Effector memory CD8-positive, alpha-beta T cell (primary cell): ENCODE data around the gene WNT9A.
"Not testable (repeated sequence)": the region's sequence is repeated elsewhere in the genome, so short reads cannot be mapped to it uniquely, and the experiment has no call there.

Experiments
- ATAC-seq: fragments of 150-1000 bp; cut with Tn5 transposase; replicated peaks from 2 replicates; pipeline ENCODE4 v1.10.0; 2021; ENCODE audit warnings: mild to moderate bottlenecking, moderate library complexity
- DNase-seq, 3 experiments: peaks; one replicate each; pipeline ENCODE4 v3.0.0; 2021
- H3K27ac Mint-ChIP-seq, 2 donors: one replicate each; pipeline ENCODE4 v1.8.0; 2022; ENCODE audit warnings: mild to moderate bottlenecking in 2 of 2, mixed read lengths in 2 of 2, moderate library complexity in 2 of 2
- H3K27me3 Mint-ChIP-seq, 2 donors: one replicate each; pipeline ENCODE4 v1.8.0; 2022; ENCODE audit warnings: mixed read lengths in 2 of 2
- H3K36me3 Mint-ChIP-seq: one replicate; pipeline ENCODE4 v1.8.0; 2022; ENCODE audit warnings: mild to moderate bottlenecking, moderate library complexity, mixed read lengths; ENCODE audit not compliant: insufficient read depth
- H3K4me1 Mint-ChIP-seq, 2 donors: one replicate each; pipeline ENCODE4 v1.8.0; 2022; ENCODE audit warnings: low read depth in 2 of 2, mixed read lengths in 2 of 2
- H3K4me3 Mint-ChIP-seq, 2 donors: one replicate each; pipeline ENCODE4 v1.8.0; 2022; ENCODE audit warnings: mild to moderate bottlenecking in 2 of 2, mixed read lengths in 2 of 2, moderate library complexity in 2 of 2
- H3K9me3 Mint-ChIP-seq, 2 donors: one replicate each; pipeline ENCODE4 v1.8.0; 2022; ENCODE audit warnings: mixed read lengths in 2 of 2

WNT9A gene

DNA sequence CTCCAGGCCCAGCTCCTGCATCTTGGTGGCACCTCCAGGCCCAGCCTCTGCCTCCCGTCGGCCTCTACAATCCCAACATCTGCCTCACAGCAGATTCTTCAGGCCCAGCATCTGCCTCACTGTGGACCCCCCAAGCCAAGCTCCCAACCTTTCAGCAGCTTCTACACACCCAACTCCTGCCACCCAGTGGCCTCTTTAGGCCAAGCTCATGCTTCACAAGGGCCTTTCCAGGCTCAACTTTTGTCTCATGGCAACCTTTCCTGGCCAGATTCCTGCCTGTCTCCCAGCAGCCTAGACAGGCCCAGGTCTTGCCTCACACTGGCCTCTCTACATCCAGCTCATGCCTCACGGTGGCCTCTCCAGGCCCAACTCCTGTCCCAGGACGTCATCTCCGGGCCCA lies 20.1 kb upstream of the WNT9A start:
- H3K27me3 Mint-ChIP-seq, H3K9me3 Mint-ChIP-seq, H3K36me3 Mint-ChIP-seq, DNase-seq, ATAC-seq, H3K27ac Mint-ChIP-seq, H3K4me3 Mint-ChIP-seq, H3K4me1 Mint-ChIP-seq: not testable (repeated sequence)

DNA sequence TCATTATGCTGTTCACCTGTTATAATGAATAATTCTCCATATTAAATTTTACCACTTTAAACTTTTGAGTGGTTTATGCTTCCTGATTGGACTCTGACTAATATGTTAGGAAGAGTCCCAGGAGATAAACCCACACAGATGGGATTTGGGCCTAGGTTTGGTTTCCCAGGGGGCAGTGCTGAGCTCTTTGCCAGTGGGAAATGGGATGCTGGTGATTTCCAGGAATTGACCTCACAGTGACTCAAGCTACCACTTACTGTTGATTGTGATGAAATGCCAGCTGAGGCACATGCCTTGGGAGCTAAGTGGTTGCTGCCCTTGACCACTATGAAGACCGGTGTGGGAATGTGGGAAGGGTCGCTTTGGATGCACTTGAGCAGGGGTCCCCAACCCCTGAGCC lies 19.0 kb upstream of the WNT9A start:
- not testable (repeated sequence) for H3K9me3 Mint-ChIP-seq, ATAC-seq, H3K4me3 Mint-ChIP-seq, H3K27ac Mint-ChIP-seq, H3K27me3 Mint-ChIP-seq, H3K4me1 Mint-ChIP-seq, DNase-seq, H3K36me3 Mint-ChIP-seq

DNA sequence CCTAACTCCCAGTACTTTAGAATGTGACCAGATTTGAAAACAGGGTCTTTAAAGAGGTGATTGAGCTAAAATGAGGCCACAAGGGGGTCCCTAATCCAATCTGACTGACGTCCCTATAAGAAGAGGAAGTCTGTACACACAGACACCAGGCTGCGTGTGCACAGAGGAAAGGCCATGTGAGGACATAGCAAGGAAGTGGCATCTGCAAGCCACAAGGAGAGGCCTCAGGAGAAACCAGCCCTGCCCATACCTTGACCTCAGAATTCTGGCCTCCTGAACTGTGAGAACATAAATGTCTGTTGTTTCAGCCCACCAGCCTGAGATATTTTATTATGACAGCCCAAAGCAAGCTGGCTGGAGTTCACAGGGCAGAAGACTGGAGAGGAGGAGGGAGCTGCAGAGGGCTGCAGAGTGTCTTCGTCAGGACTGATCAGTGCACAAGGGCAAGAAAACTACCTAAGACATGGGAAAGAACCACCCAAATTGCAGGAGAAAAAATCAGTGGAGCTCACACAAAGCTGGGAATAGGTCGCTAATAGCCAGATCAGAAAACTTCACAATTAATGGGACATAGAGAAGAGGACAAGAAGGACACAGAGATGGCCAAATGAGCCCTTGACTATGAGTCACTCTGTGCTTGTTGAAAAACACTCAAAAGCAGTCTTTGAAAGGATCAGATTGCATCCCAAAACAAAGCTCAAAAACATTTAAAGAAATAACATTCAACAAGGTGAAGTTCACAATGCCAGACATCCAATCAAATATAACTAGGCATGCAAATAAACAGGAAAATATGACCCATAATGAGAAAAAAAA lies 14.1 kb upstream of the WNT9A start:
- Mint-ChIP-seq H3K27me3 (peaks cover 28 to 52% of the 10 kb centered on the region in 2 donors), H3K4me3 (no peak overlapping the region), H3K36me3 (no peaks in the 10 kb centered on the region), H3K9me3 (no peaks in the 10 kb centered on the region), H3K4me1 (peaks cover 5 to 8% of the 10 kb centered on the region in 2 donors), H3K27ac (no peak overlapping the region)
- ATAC-seq (no peak), DNase-seq (peak in 1 of 3 experiments; percentile 0)

DNA sequence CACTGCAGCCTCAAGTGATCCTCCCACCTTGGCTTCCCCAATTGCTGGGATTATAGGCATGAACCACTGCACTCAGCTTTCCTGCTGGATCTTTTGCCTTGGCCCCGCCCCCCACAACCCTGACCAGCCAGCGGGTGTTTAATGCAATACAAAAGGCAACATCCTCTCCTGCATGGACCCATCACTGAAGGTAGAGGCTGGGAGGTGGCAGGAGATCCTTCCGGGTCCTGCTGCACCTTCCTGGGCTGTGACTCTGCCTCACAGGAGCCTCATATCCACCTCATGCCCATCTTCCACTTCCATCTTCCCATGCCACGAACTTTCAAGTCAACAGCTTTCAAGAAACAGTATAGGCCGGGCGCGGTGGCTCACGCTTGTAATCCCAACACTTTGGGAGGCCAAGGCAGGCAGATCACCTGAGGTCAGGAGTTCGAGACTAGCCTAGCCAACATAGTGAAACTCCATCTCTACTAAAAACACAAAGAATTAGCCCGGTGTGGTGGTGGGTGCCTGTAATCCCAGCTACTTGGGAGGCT lies 11.7 kb upstream of the WNT9A start:
- Mint-ChIP-seq H3K9me3 (no peaks in the 10 kb centered on the region), H3K27me3 (peaks cover 44 to 64% of the 10 kb centered on the region in 2 donors), H3K4me3 (no peak overlapping the region), H3K4me1 (peaks cover 5 to 8% of the 10 kb centered on the region in 2 donors), H3K27ac (no peak overlapping the region), H3K36me3 (no peaks in the 10 kb centered on the region)
- peak in 1 of 3 experiments; percentile 0 for DNase-seq
- no peak for ATAC-seq

GRCh38 chr1:227958617-227959324 lies 11.0 kb upstream of the WNT9A start:
- ATAC-seq (no peak), DNase-seq (peak in 1 of 3 experiments; percentile 0)
- H3K9me3 Mint-ChIP-seq, result no peaks in the 10 kb centered on the region
- H3K4me3 Mint-ChIP-seq, result no peak overlapping the region
- peaks cover 7 to 8% of the 10 kb centered on the region in 2 donors for H3K4me1 Mint-ChIP-seq
- no peak overlapping the region for H3K27ac Mint-ChIP-seq
- peaks cover 44 to 64% of the 10 kb centered on the region in 2 donors for H3K27me3 Mint-ChIP-seq
- no peaks in the 10 kb centered on the region for H3K36me3 Mint-ChIP-seq

DNA sequence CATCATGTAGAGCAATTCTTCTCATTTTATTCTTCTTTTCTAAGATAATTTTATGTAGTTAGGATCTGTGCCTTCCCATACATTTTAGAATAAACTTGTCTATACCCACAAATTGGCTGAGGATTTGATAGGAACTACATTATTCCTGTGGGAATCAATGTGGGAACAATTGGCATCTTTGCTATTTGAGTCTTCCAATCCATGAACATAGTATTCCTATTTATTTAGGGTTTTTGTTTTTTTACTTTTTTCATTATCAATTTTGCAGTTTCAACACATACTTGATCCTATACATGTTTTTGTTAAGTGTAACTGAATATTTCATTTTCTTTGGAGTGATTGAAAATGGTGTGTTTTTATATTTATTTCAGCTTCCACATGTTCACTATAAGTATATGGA lies 8.1 kb upstream of the WNT9A start:
- Mint-ChIP-seq H3K27me3 (peaks cover 36 to 47% of the 10 kb centered on the region in 2 donors), H3K9me3 (no peaks in the 10 kb centered on the region), H3K4me1 (peaks cover 2 to 3% of the 10 kb centered on the region in 2 donors), H3K27ac (no peak overlapping the region), H3K36me3 (no peaks in the 10 kb centered on the region), H3K4me3 (no peak overlapping the region)
- ATAC-seq (no peak), DNase-seq (no peak)

GRCh38 chr1:227954163-227954850 lies 6.6 kb upstream of the WNT9A start:
- DNase-seq (no peak), ATAC-seq (peak; percentile 9)
- no peaks in the 10 kb centered on the region for H3K9me3 Mint-ChIP-seq
- H3K4me1 Mint-ChIP-seq, result peaks cover 2 to 3% of the 10 kb centered on the region in 2 donors
- H3K4me3 Mint-ChIP-seq, result no peak overlapping the region
- H3K36me3 Mint-ChIP-seq, result no peaks in the 10 kb centered on the region
- H3K27ac Mint-ChIP-seq, result no peak overlapping the region
- H3K27me3 Mint-ChIP-seq, result peaks cover 36 to 44% of the 10 kb centered on the region in 2 donors

DNA sequence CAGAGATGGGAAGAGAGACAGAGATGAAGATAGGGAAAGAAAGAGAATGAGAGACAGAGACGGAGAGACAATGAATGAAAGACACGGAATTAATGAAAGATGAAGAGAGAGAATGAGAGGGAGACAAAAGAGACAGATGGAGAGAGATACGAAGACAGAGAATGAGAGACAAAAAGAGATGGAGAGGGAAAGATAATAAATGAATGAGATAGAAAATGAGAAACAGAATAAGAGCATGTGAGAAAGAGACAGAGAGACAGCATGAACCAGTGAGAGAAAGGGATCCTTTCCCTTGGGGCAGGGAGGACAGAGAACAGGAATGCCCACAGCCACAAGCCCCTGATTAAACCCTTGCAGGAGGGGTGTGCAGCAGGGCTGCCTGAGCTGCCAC lies 5.3 kb upstream of the WNT9A start:
- no peak for DNase-seq
- Mint-ChIP-seq H3K9me3 (no peaks in the 10 kb centered on the region), H3K36me3 (no peaks in the 10 kb centered on the region), H3K27me3 (peaks cover 37 to 44% of the 10 kb centered on the region in 2 donors), H3K4me1 (peaks cover 3 to 6% of the 10 kb centered on the region in 2 donors), H3K4me3 (no peak overlapping the region), H3K27ac (no peak overlapping the region)
- ATAC-seq, result no peak

GRCh38 chr1:227952374-227953021 lies 4.8 kb upstream of the WNT9A start:
- DNase-seq (no peak), ATAC-seq (no peak)
- H3K4me3 Mint-ChIP-seq, result no peak overlapping the region
- H3K9me3 Mint-ChIP-seq, result no peaks in the 10 kb centered on the region
- no peaks in the 10 kb centered on the region for H3K36me3 Mint-ChIP-seq
- H3K27ac Mint-ChIP-seq, result no peak overlapping the region
- peaks cover 3 to 6% of the 10 kb centered on the region in 2 donors for H3K4me1 Mint-ChIP-seq
- H3K27me3 Mint-ChIP-seq, result peaks cover 31 to 39% of the 10 kb centered on the region in 2 donors

DNA sequence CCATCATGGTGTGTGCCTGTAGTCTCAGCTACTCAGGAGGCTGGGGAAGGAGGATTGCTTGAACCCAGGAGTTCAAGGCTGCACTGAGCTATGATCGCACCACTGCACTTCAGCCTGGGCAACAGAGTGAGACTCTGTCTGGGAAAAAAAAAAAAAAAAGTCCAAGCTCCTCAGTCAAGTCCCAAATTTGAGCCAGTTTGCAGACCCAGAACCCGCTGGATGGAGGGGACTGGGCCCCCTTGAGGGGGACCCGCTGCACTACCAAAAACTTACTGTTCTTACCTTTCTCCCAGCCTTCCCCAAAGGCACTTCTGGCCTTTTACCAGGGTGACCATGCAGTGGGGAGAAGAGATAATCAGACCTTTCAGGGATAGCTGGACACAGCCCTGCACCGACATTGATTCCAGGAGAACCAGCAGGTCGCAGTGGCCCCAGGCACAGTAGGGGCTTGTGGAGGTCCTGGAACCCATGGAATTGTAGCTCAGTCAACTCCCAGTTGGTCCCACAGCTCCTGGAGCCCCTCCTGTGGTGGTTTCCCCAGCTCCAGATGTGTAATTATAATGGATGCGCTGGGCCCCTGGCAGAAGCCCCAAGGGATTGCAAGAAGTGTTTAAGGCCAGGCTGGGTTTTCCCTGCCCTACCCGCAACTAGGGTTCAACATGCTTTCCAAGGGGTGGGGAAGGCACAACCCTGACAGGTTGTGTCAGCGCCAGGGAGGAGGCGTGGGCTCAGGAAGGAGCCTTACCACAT lies 4.1 kb upstream of the WNT9A start:
- Mint-ChIP-seq H3K9me3 (no peaks in the 10 kb centered on the region), H3K27me3 (peaks cover 24 to 35% of the 10 kb centered on the region in 2 donors), H3K36me3 (no peaks in the 10 kb centered on the region), H3K27ac (no peak overlapping the region), H3K4me3 (no peak overlapping the region), H3K4me1 (peaks cover 3 to 6% of the 10 kb centered on the region in 2 donors)
- DNase-seq (no peak), ATAC-seq (no peak)

DNA sequence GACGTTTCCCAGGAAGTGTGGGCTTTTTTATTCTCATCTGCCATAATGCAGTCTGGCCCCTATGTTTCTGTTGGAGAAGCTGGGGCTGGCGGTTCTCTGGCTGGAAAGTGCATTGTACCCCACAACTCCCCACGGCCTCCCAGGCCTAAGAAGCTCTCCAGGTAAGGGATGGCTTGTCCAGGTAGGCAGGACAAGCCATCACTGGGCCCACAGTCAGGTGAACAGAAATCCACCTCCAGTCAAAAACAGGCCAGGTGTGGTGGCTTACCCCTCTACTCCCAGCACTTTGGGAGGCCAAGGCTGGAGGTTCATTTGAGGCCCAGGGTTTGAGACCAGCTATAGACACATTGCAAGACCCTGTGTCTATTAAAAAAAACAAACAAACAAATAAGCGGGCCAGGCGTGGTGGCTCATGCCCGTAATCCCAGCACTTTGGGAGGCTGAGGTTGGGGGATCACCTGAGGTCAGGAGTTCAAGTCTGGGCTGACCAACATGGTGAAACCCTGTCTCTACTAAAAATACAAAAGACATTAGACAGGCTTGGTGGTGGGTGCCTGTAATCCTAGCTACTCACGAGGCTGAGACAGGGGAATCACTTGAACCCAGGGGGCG lies 3.1 kb upstream of the WNT9A start:
- Mint-ChIP-seq H3K27me3 (peaks cover 24 to 40% of the 10 kb centered on the region in 2 donors), H3K4me1 (peaks cover 7 to 8% of the 10 kb centered on the region in 2 donors), H3K9me3 (no peaks in the 10 kb centered on the region), H3K4me3 (no peak overlapping the region), H3K36me3 (no peaks in the 10 kb centered on the region), H3K27ac (no peak overlapping the region)
- ATAC-seq (no peak), DNase-seq (no peak)
